GM12891 (cell line): ENCODE data around the gene CDHR3.
A peak's percentile ranks its signal among the peaks of the same experiment; 100 is the strongest.

Source experiments
- DNase-seq: peaks from one replicate; pipeline ENCODE4 v3.0.0; 2011; ENCODE audit warnings: low spot score; ENCODE audit not compliant: insufficient read length
- FAIRE-seq: peaks from 2 replicates; lab custom pipeline; 2011; peaks lifted over from hg19 to GRCh38; lab: Jason Lieb, UNC
- PAX5 ChIP-seq: IDR thresholded peaks from 2 replicates; pipeline ENCODE4 v1.6.1; 2011; ENCODE audit warnings: low read length, moderate library complexity, mild to moderate bottlenecking; ENCODE audit not compliant: insufficient read depth, severe bottlenecking
- POLR2A ChIP-seq: IDR thresholded peaks from 2 replicates; pipeline ENCODE4 v1.6.1; 2011; ENCODE audit warnings: low read depth, low read length, control low read depth
- POLR2AphosphoS5 ChIP-seq: IDR thresholded peaks from 2 replicates; pipeline ENCODE4 v1.6.1; 2011; ENCODE audit warnings: low read depth, low read length, control low read depth
- POU2F2 ChIP-seq: IDR thresholded peaks from 2 replicates; pipeline ENCODE4 v1.6.1; 2011; ENCODE audit warnings: low read depth, mild to moderate bottlenecking, control low read depth, low read length, moderate library complexity
- SPI1 ChIP-seq: IDR thresholded peaks from 2 replicates; pipeline ENCODE4 v1.6.1; 2011; ENCODE audit warnings: low read depth, low read length, control low read depth
- TAF1 ChIP-seq: IDR thresholded peaks from 2 replicates; pipeline ENCODE4 v1.6.1; 2011; ENCODE audit warnings: low read depth, low read length, control low read depth

Gene CDHR3

GRCh38 chr7:106022193-106022821 lies 59.2 kb downstream of the CDHR3 start:
- peak; percentile 85 for FAIRE-seq
- TF ChIP-seq PAX5 = no peak
- TF ChIP-seq TAF1 = no peak
- DNase-seq = no peak

GRCh38 chr7:106023369-106024322 lies 60.6 kb downstream of the CDHR3 start:
- FAIRE-seq (peak; percentile 26), DNase-seq (no peak)
- TF ChIP-seq POU2F2 (no peak), SPI1 (peak; percentile 81)

- TF ChIP-seq POLR2AphosphoS5 (no peak), TAF1 (no peak), PAX5 (no peak), SPI1 (no peak), POLR2A (no peak), POU2F2 (no peak)
- no peak for DNase-seq
- FAIRE-seq = no peak
Measured at GRCh38 chr7:106026101-106026500, 63.0 kb downstream of the CDHR3 start.

- no peak for DNase-seq
- FAIRE-seq = no peak
Measured at GRCh38 chr7:106029451-106029850, 66.4 kb downstream of the CDHR3 start.

GRCh38 chr7:106029941-106030340 lies 66.9 kb downstream of the CDHR3 start:
- no peak for DNase-seq
- FAIRE-seq = no peak
- no peak for TF ChIP-seq PAX5
- TF ChIP-seq TAF1 = no peak
- TF ChIP-seq SPI1 = no peak
- TF ChIP-seq POLR2A = no peak
- no peak for TF ChIP-seq POLR2AphosphoS5
- TF ChIP-seq POU2F2 = no peak

More at GRCh38 chr7:106029451-106029850, 66.4 kb downstream of the CDHR3 start:
- TF ChIP-seq POU2F2 = no peak
- TF ChIP-seq POLR2AphosphoS5 = no peak
- no peak for TF ChIP-seq POLR2A
- TF ChIP-seq PAX5 = no peak
- no peak for TF ChIP-seq TAF1
- TF ChIP-seq SPI1 = no peak

- DNase-seq (no peak), FAIRE-seq (no peak)
- TF ChIP-seq POLR2AphosphoS5 (no peak), POLR2A (no peak), PAX5 (no peak), SPI1 (no peak), TAF1 (no peak), POU2F2 (no peak)
Measured at GRCh38 chr7:106031300-106032035, 68.4 kb downstream of the CDHR3 start.

GRCh38 chr7:106032295-106032694 lies 69.2 kb downstream of the CDHR3 start:
- FAIRE-seq = no peak
- no peak for DNase-seq
- TF ChIP-seq SPI1 = no peak
- no peak for TF ChIP-seq POLR2A
- no peak for TF ChIP-seq POU2F2
- TF ChIP-seq POLR2AphosphoS5 = no peak
- TF ChIP-seq PAX5 = no peak
- TF ChIP-seq TAF1 = no peak

GRCh38 chr7:106033735-106034134 lies 70.7 kb downstream of the CDHR3 start:
- DNase-seq (no peak), FAIRE-seq (no peak)
- TF ChIP-seq TAF1 = no peak
- TF ChIP-seq POLR2A = no peak
- TF ChIP-seq PAX5 = no peak
- TF ChIP-seq SPI1 = no peak
- no peak for TF ChIP-seq POLR2AphosphoS5
- TF ChIP-seq POU2F2 = no peak

- FAIRE-seq (no peak), DNase-seq (no peak)
- TF ChIP-seq SPI1 = no peak
- TF ChIP-seq PAX5 = no peak
- TF ChIP-seq POLR2AphosphoS5 = no peak
- no peak for TF ChIP-seq POU2F2
- no peak for TF ChIP-seq TAF1
- TF ChIP-seq POLR2A = no peak
Measured at GRCh38 chr7:106034383-106034782, 71.3 kb downstream of the CDHR3 start.
